Ishikawa (cell line): ENCODE measurements around the gene UGDH.

Source experiments
- CREB1 ChIP-seq: IDR thresholded peaks from 2 replicates; pipeline ENCODE4 v1.6.1; 2012; ENCODE audit warnings: low read depth
- EGR1 ChIP-seq: IDR thresholded peaks from 2 replicates; pipeline ENCODE4 v1.6.1; 2012
- EP300 ChIP-seq: IDR thresholded peaks from 2 replicates; pipeline ENCODE4 v1.6.1; 2012; ENCODE audit warnings: borderline replicate concordance
- NFIC ChIP-seq: IDR thresholded peaks from 2 replicates; pipeline ENCODE4 v1.6.1; 2012
- TAF1 ChIP-seq: IDR thresholded peaks from 2 replicates; pipeline ENCODE4 v1.6.1; 2012; ENCODE audit warnings: low read depth, mild to moderate bottlenecking
- TCF12 ChIP-seq: IDR thresholded peaks from 2 replicates; pipeline ENCODE4 v1.6.1; 2012; ENCODE audit warnings: low read depth
- TEAD4 ChIP-seq: IDR thresholded peaks from 2 replicates; pipeline ENCODE4 v1.6.1; 2012
- USF1 ChIP-seq: IDR thresholded peaks from 2 replicates; pipeline ENCODE4 v1.6.1; 2012
- YY1 ChIP-seq: IDR thresholded peaks from 2 replicates; pipeline ENCODE4 v1.6.1; 2012; ENCODE audit warnings: low read depth
- ZBTB7A ChIP-seq: IDR thresholded peaks from 2 replicates; pipeline ENCODE4 v1.6.1; 2012; ENCODE audit warnings: low read depth
- TF ChIP-seq, protein P1 (sequence below): IDR thresholded peaks from 2 replicates; pipeline ENCODE4 v1.6.1; 2012; ENCODE audit warnings: low read depth, mild to moderate bottlenecking
- TF ChIP-seq, protein P2 (sequence below): IDR thresholded peaks from 2 replicates; pipeline ENCODE4 v1.6.1; 2012

DNA sequence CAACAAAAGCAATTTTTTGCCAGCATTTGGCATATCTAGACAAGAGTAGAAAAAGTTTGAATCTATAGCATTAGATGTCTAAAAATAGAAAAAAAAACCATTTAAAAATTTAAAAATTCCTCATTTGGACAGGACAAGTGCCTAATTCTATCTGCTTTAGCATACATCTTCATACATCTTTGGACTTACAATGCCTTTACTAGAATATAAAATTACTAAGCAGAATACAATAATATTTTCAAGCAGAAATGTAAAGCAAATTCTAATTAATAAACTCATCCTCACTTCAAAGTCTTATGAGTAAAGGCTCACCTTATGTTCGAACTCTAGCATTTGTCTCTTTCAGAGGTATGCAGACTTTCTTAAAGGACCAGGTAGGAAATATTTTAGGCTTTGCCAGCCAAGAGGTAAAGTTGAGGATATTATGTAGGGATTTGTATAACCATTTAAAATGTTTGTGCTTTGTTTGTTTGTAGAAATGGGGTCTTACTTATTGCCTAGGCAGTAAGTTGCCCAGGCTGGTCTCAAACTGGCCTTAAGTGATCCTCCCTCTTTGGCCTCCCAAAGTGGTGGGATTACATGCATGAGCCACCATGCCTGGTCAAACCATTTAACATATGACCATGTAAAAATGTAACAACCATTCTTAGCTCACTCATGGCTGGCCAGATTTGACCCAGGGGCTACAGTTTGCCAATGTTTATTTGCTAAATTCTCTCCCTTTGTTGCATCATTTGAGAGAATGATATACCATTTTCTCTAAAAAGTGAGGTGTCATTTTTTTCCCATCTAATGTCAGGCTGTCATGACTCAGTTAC, 29.1 kb downstream of the UGDH start:
- no peak for TF ChIP-seq EP300
- TF ChIP-seq, protein P1, sequence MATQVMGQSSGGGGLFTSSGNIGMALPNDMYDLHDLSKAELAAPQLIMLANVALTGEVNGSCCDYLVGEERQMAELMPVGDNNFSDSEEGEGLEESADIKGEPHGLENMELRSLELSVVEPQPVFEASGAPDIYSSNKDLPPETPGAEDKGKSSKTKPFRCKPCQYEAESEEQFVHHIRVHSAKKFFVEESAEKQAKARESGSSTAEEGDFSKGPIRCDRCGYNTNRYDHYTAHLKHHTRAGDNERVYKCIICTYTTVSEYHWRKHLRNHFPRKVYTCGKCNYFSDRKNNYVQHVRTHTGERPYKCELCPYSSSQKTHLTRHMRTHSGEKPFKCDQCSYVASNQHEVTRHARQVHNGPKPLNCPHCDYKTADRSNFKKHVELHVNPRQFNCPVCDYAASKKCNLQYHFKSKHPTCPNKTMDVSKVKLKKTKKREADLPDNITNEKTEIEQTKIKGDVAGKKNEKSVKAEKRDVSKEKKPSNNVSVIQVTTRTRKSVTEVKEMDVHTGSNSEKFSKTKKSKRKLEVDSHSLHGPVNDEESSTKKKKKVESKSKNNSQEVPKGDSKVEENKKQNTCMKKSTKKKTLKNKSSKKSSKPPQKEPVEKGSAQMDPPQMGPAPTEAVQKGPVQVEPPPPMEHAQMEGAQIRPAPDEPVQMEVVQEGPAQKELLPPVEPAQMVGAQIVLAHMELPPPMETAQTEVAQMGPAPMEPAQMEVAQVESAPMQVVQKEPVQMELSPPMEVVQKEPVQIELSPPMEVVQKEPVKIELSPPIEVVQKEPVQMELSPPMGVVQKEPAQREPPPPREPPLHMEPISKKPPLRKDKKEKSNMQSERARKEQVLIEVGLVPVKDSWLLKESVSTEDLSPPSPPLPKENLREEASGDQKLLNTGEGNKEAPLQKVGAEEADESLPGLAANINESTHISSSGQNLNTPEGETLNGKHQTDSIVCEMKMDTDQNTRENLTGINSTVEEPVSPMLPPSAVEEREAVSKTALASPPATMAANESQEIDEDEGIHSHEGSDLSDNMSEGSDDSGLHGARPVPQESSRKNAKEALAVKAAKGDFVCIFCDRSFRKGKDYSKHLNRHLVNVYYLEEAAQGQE, result no peak
- no peak for TF ChIP-seq YY1
- TF ChIP-seq, protein P2, sequence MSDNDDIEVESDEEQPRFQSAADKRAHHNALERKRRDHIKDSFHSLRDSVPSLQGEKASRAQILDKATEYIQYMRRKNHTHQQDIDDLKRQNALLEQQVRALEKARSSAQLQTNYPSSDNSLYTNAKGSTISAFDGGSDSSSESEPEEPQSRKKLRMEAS, result no peak
- no peak for TF ChIP-seq ZBTB7A
- no peak for TF ChIP-seq TEAD4
- no peak for TF ChIP-seq TAF1
- no peak for TF ChIP-seq NFIC
- no peak for TF ChIP-seq USF1
- no peak for TF ChIP-seq CREB1
- no peak for TF ChIP-seq EGR1
- no peak for TF ChIP-seq TCF12
